Mesothelial cell of epicardium (in vitro differentiated cells): Measurements from ENCODE around the gene AGMO. TPM values are rescaled to one million over a fixed set of nuclear protein-coding genes. Genes with fewer than 3 reads are reported as not detected.

Experiments used
- DNase-seq, 2 experiments: peaks; one replicate each; pipeline ENCODE4 v3.0.0; 2021; ENCODE audit warnings: low spot score in 2 of 2; ENCODE audit not compliant: unreplicated experiment in 2 of 2
- H3K27ac Mint-ChIP-seq: 2 replicates; pipeline ENCODE4 v1.8.0; 2021; ENCODE audit warnings: mixed read lengths
- H3K27me3 Mint-ChIP-seq: 2 replicates; pipeline ENCODE4 v1.8.0; 2021; ENCODE audit warnings: low read depth, mixed read lengths
- H3K36me3 Mint-ChIP-seq: 2 replicates; pipeline ENCODE4 v1.8.0; 2021; ENCODE audit warnings: mixed read lengths
- H3K4me1 Mint-ChIP-seq: 2 replicates; pipeline ENCODE4 v1.8.0; 2021; ENCODE audit warnings: mixed read lengths
- H3K4me3 Mint-ChIP-seq: 2 replicates; pipeline ENCODE4 v1.8.0; 2021; ENCODE audit warnings: mild to moderate bottlenecking, moderate library complexity, mixed read lengths
- H3K9me3 Mint-ChIP-seq: 2 replicates; pipeline ENCODE4 v1.8.0; 2021; ENCODE audit warnings: mixed read lengths
- total RNA-seq: library from RNA; stranded (reverse); gene quantifications from 3 replicates; pipeline ENCODE4 v1.2.1, GENCODE V29; 2021
- TF ChIP-seq, protein P1 (sequence below): fragments of 200-600 bp; sonication (generic); IDR thresholded peaks from one replicate; pipeline ENCODE4 v1.5.0; 2021; ENCODE audit warnings: antibody characterized with exemption; ENCODE audit not compliant: unreplicated experiment

AGMO gene
- total RNA-seq, 1 donor from 2014 or later, result 1.0 TPM

DNA sequence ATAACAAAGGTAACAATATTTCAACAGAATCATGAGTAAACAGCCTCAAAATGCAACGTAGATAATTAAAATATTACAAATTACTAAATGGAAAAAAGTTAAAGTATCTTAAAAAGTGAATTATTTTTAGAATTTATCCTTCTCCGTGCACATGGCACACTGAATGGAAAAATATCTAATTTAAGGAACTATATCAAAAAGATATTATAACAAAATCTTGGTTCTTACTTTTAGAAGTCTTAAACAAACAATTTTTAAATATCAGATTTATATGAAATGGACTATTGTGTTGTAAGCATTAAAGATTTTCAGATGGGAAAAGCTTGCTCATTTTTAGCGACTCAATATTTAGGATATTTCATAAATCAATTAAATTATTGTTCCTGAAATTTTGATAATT, 72.0 kb downstream of the AGMO start:
- no peak overlapping the region for H3K4me3 Mint-ChIP-seq
- no peaks in the 10 kb centered on the region for H3K27me3 Mint-ChIP-seq
- no peak for DNase-seq
- TF ChIP-seq, protein P1, sequence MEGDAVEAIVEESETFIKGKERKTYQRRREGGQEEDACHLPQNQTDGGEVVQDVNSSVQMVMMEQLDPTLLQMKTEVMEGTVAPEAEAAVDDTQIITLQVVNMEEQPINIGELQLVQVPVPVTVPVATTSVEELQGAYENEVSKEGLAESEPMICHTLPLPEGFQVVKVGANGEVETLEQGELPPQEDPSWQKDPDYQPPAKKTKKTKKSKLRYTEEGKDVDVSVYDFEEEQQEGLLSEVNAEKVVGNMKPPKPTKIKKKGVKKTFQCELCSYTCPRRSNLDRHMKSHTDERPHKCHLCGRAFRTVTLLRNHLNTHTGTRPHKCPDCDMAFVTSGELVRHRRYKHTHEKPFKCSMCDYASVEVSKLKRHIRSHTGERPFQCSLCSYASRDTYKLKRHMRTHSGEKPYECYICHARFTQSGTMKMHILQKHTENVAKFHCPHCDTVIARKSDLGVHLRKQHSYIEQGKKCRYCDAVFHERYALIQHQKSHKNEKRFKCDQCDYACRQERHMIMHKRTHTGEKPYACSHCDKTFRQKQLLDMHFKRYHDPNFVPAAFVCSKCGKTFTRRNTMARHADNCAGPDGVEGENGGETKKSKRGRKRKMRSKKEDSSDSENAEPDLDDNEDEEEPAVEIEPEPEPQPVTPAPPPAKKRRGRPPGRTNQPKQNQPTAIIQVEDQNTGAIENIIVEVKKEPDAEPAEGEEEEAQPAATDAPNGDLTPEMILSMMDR, result no peak
- H3K36me3 Mint-ChIP-seq, result no peaks in the 10 kb centered on the region
- H3K27ac Mint-ChIP-seq, result no peak overlapping the region
- peaks cover 14% of the 10 kb centered on the region for H3K4me1 Mint-ChIP-seq
- no peaks in the 10 kb centered on the region for H3K9me3 Mint-ChIP-seq

DNA sequence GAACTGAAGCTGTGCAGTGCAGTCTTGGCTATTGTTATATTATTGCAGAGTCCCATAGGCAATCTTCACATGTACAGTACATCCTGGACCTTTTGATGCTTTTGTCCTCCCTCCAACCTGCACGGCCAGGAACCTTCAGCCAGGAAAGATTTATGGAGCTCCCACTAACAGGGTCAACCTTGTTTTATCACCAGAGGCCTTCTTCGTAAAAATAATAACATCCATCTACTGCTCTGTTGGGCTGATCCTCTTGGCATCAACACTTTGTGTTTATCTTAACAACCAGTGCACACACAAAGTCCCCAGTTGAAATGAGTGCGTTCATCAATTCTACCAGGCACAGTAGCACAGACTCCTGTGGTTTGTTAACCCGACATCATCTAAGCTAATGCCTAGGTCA, 72.4 kb downstream of the AGMO start:
- peaks cover 12% of the 10 kb centered on the region for H3K4me1 Mint-ChIP-seq
- H3K27ac Mint-ChIP-seq, result no peak overlapping the region
- no peaks in the 10 kb centered on the region for H3K27me3 Mint-ChIP-seq
- DNase-seq, result no peak
- TF ChIP-seq, protein P1, result no peak
- H3K4me3 Mint-ChIP-seq, result no peak overlapping the region
- no peaks in the 10 kb centered on the region for H3K9me3 Mint-ChIP-seq
- H3K36me3 Mint-ChIP-seq, result no peaks in the 10 kb centered on the region

DNA sequence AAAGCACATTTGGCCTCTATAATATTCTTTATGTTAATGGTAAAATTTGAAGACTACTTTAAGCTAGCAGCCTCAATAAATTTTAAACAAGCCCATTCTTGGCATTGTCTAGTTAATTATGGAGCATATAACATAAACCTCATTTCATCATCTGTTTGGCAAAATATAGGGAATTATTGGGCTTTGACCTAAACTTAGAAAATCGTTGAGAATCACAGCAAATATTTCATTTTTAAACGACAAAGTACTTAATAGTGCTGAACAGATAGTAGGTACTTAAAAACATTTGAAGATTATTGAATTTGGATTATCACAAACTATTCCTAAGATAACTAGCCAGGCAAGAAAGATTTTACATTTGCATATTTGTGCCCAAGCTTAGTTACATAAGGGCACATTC, 73.4 kb downstream of the AGMO start:
- Mint-ChIP-seq H3K4me3 (no peak overlapping the region), H3K9me3 (no peaks in the 10 kb centered on the region), H3K27me3 (no peaks in the 10 kb centered on the region), H3K27ac (no peak overlapping the region), H3K4me1 (peaks cover 11% of the 10 kb centered on the region), H3K36me3 (no peaks in the 10 kb centered on the region)
- DNase-seq, result no peak
- TF ChIP-seq, protein P1, result no peak

DNA sequence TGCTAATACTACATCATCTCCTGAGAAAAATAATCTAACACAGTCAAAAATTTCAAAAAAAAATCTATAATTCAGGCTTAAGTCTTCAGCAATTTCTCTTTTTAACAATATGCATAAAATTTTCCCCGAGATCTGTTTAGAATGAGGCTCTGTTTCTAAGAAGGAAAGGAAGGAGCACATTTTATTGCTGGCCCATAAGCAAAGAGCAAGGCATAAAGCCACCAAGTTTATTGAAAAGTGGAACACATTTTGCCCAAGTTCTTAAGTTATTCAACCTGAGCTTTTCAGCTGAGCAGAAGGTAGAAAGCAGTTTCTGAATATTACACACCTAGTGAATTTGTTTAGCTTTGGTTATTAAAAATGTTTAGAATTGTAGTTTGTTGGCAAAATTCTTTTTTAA, 73.9 kb downstream of the AGMO start:
- H3K9me3 Mint-ChIP-seq, result no peaks in the 10 kb centered on the region
- H3K27ac Mint-ChIP-seq, result no peak overlapping the region
- no peaks in the 10 kb centered on the region for H3K36me3 Mint-ChIP-seq
- no peak overlapping the region for H3K4me3 Mint-ChIP-seq
- no peaks in the 10 kb centered on the region for H3K27me3 Mint-ChIP-seq
- TF ChIP-seq, protein P1, result no peak
- peaks cover 11% of the 10 kb centered on the region for H3K4me1 Mint-ChIP-seq
- no peak for DNase-seq

DNA sequence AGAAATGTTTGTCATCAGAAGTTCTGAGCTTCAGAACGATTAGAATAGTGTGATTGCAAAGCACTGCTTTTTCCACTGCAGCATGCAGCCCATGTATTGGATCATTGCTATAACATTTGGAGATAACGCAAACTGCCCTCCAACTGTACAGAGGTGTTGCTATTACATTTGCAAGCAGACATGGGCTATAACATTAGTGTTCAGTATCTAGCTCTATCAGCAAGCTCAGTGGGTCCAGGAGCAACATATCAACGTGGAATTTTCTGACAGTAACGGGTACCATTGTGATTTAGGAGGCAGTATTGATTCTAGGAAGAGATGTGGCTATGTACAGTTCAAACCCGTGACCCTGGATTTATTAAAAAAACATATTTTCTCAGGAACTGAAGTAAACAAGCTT, 75.8 kb downstream of the AGMO start:
- H3K27me3 Mint-ChIP-seq, result no peaks in the 10 kb centered on the region
- no peak for DNase-seq
- H3K4me3 Mint-ChIP-seq, result no peak overlapping the region
- no peaks in the 10 kb centered on the region for H3K9me3 Mint-ChIP-seq
- no peaks in the 10 kb centered on the region for H3K36me3 Mint-ChIP-seq
- peaks cover 11% of the 10 kb centered on the region for H3K4me1 Mint-ChIP-seq
- TF ChIP-seq, protein P1, result no peak
- no peak overlapping the region for H3K27ac Mint-ChIP-seq

DNA sequence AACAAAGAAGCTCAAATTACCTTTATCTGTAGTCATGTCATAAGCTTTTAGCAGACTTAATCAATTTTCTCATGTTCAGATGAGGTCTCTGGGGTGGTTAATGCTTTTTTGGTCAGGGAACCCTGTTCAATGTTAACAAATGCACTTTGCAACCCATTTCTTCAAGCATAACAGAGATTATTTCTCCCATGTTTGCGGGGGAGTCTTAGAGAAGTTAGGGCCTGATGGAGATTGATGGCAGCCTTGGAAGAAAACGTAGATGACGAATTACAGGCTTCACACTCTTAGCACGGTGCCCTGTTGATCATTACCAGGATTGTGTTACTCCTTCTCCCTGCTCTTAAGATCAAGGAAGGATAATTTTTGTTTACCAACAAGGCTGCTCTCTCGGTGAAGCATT, 76.4 kb downstream of the AGMO start:
- no peaks in the 10 kb centered on the region for H3K27me3 Mint-ChIP-seq
- H3K36me3 Mint-ChIP-seq, result no peaks in the 10 kb centered on the region
- H3K4me1 Mint-ChIP-seq, result peaks cover 13% of the 10 kb centered on the region
- H3K9me3 Mint-ChIP-seq, result no peaks in the 10 kb centered on the region
- TF ChIP-seq, protein P1, result no peak
- no peak for DNase-seq
- no peak overlapping the region for H3K4me3 Mint-ChIP-seq
- no peak overlapping the region for H3K27ac Mint-ChIP-seq
